Skeletal muscle satellite cell (primary cell): ENCODE measurements around the gene ASTN2.

Source experiments
- H3K27me3 ChIP-seq: 2 replicates; pipeline ENCODE4 v1.7.0; 2013; ENCODE audit warnings: low read length; ENCODE audit not compliant: control insufficient read depth, insufficient read depth
- H3K36me3 ChIP-seq: 2 replicates; pipeline ENCODE4 v1.7.0; 2013; ENCODE audit warnings: mild to moderate bottlenecking, control low read depth, low read length; ENCODE audit not compliant: insufficient read depth
- H3K4me1 ChIP-seq: 2 replicates; pipeline ENCODE4 v1.7.0; 2013; ENCODE audit warnings: low read length; ENCODE audit not compliant: control insufficient read depth, insufficient read depth
- H3K4me2 ChIP-seq: 2 replicates; pipeline ENCODE4 v1.7.0; 2013; ENCODE audit warnings: mild to moderate bottlenecking, low read length
- H3K4me3 ChIP-seq: 2 replicates; pipeline ENCODE4 v1.7.0; 2013; ENCODE audit warnings: low read length
- H3K9ac ChIP-seq: 2 replicates; pipeline ENCODE4 v1.7.0; 2013; ENCODE audit warnings: mild to moderate bottlenecking, low read depth, low read length, moderate library complexity
- H3K9me3 ChIP-seq: replicated peaks from 2 replicates; pipeline ENCODE4 v1.7.0; 2013; ENCODE audit warnings: mild to moderate bottlenecking, control low read depth, low read length

Gene ASTN2

DNA sequence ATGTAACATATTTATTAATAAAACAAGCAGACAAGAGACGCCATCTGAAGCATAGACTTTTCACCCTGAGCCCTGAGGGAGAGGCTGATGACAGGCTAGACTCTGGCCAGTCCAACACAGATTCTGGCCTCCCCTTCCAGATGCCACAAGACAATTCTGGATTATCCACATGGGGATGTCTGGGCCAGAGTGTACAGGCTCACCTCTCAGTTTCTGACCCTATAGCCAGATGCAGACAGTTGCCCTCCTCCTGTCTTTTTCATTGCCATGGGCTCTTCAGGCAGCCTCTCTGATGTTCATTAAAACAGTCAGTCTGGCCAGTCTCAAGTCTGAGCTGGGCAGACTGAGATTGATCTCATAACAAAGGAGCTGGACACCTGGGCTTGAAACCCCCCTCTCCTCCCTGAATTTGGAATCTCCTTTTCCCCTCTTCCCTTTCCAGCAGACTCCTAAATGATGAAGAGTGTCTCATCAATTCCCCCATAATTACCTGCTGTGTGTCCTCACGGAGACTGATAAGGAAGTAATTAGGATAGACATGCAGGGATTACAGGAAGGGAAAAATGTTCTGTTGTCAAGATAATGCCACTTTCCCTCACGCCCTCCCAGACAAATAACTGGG, 89.6 kb downstream of the ASTN2 start:
- no peaks in the 10 kb centered on the region for H3K9me3 ChIP-seq
- no peak overlapping the region for H3K9ac ChIP-seq
- H3K4me3 ChIP-seq, result no peak overlapping the region
- H3K36me3 ChIP-seq, result no peaks in the 10 kb centered on the region
- no peaks in the 10 kb centered on the region for H3K27me3 ChIP-seq
- no peak overlapping the region for H3K4me2 ChIP-seq
- H3K4me1 ChIP-seq, result no peaks in the 10 kb centered on the region

GRCh38 chr9:117323390-117323789, 91.5 kb downstream of the ASTN2 start:
- Histone ChIP-seq H3K4me2 (no peak overlapping the region), H3K4me3 (no peak overlapping the region), H3K9me3 (no peaks in the 10 kb centered on the region), H3K36me3 (no peaks in the 10 kb centered on the region), H3K9ac (no peak overlapping the region), H3K27me3 (no peaks in the 10 kb centered on the region), H3K4me1 (no peaks in the 10 kb centered on the region)

GRCh38 chr9:117317192-117317591, 97.7 kb downstream of the ASTN2 start:
- Histone ChIP-seq H3K9me3 (no peaks in the 10 kb centered on the region), H3K27me3 (no peaks in the 10 kb centered on the region), H3K4me2 (no peak overlapping the region), H3K36me3 (no peaks in the 10 kb centered on the region), H3K9ac (no peak overlapping the region), H3K4me1 (no peaks in the 10 kb centered on the region), H3K4me3 (no peak overlapping the region)

- H3K4me3 ChIP-seq, result no peak overlapping the region
- H3K9me3 ChIP-seq, result no peaks in the 10 kb centered on the region
- no peaks in the 10 kb centered on the region for H3K27me3 ChIP-seq
- no peak overlapping the region for H3K9ac ChIP-seq
- no peak overlapping the region for H3K4me2 ChIP-seq
- no peaks in the 10 kb centered on the region for H3K4me1 ChIP-seq
- no peaks in the 10 kb centered on the region for H3K36me3 ChIP-seq
These were observed 99.6 kb downstream of the ASTN2 start for GRCh38 chr9:117315236-117315635.

- H3K9ac ChIP-seq, result no peak overlapping the region
- no peaks in the 10 kb centered on the region for H3K36me3 ChIP-seq
- H3K4me2 ChIP-seq, result no peak overlapping the region
- no peaks in the 10 kb centered on the region for H3K4me1 ChIP-seq
- no peaks in the 10 kb centered on the region for H3K27me3 ChIP-seq
- no peak overlapping the region for H3K4me3 ChIP-seq
- no peaks in the 10 kb centered on the region for H3K9me3 ChIP-seq
These were observed 100.9 kb downstream of the ASTN2 start for GRCh38 chr9:117313989-117314388.

GRCh38 chr9:117307701-117308100, 107.2 kb downstream of the ASTN2 start:
- Histone ChIP-seq H3K36me3 (no peaks in the 10 kb centered on the region), H3K4me1 (no peaks in the 10 kb centered on the region), H3K4me3 (no peak overlapping the region), H3K4me2 (no peak overlapping the region), H3K9me3 (no peaks in the 10 kb centered on the region), H3K9ac (no peak overlapping the region), H3K27me3 (no peaks in the 10 kb centered on the region)

GRCh38 chr9:117306032-117306431, 108.8 kb downstream of the ASTN2 start:
- H3K9me3 ChIP-seq, result no peaks in the 10 kb centered on the region
- no peak overlapping the region for H3K9ac ChIP-seq
- no peaks in the 10 kb centered on the region for H3K27me3 ChIP-seq
- H3K4me2 ChIP-seq, result no peak overlapping the region
- no peaks in the 10 kb centered on the region for H3K4me1 ChIP-seq
- H3K4me3 ChIP-seq, result no peak overlapping the region
- no peaks in the 10 kb centered on the region for H3K36me3 ChIP-seq

DNA sequence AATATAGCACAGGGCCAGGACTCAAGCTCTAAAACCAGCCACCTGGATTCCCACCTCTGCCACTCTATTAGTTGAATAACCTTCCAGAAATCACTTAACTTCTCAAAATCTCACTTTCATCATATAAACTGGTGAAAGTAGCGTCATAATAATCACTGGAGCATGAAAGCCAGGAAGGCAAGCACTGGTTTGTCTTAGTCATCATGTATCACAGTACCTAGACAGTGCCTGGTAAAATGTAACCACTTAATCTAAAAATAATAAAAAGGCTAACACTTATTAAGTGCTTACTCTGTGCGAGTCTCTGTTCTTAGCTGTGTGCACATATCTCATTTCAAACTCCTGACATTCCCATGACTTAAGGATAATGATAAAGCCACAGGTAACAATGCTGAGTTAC, 109.4 kb downstream of the ASTN2 start:
- H3K9ac ChIP-seq, result no peak overlapping the region
- no peak overlapping the region for H3K4me3 ChIP-seq
- H3K4me2 ChIP-seq, result no peak overlapping the region
- H3K9me3 ChIP-seq, result no peaks in the 10 kb centered on the region
- no peaks in the 10 kb centered on the region for H3K36me3 ChIP-seq
- H3K27me3 ChIP-seq, result no peaks in the 10 kb centered on the region
- H3K4me1 ChIP-seq, result no peaks in the 10 kb centered on the region

DNA sequence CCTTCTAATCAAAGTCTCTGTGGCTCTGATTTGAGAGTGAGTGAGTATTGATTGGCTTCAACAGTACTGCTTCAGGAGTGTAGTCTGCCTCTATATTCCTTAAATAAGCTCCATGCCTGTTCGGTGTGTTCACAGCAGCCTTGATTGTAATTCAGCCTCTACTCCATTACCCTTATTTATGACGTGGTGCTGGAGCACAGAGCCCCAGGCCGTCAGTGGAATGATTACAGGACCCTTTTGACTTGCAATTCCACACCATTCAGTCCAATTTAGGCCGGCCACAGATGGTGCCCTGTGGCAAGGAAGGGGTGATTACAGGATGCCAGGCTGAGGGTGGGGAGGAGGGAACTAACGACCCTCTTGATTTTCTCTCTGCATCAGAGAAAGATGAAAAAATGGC, 110.3 kb downstream of the ASTN2 start:
- no peak overlapping the region for H3K4me3 ChIP-seq
- no peaks in the 10 kb centered on the region for H3K9me3 ChIP-seq
- no peak overlapping the region for H3K9ac ChIP-seq
- H3K4me1 ChIP-seq, result no peaks in the 10 kb centered on the region
- H3K27me3 ChIP-seq, result no peaks in the 10 kb centered on the region
- H3K4me2 ChIP-seq, result no peak overlapping the region
- H3K36me3 ChIP-seq, result no peaks in the 10 kb centered on the region

GRCh38 chr9:117303643-117304230, 111.1 kb downstream of the ASTN2 start:
- Histone ChIP-seq H3K4me3 (no peak overlapping the region), H3K9me3 (no peaks in the 10 kb centered on the region), H3K9ac (no peak overlapping the region), H3K27me3 (no peaks in the 10 kb centered on the region), H3K36me3 (no peaks in the 10 kb centered on the region), H3K4me2 (no peak overlapping the region), H3K4me1 (no peaks in the 10 kb centered on the region)

- Histone ChIP-seq H3K4me1 (no peaks in the 10 kb centered on the region), H3K27me3 (no peaks in the 10 kb centered on the region), H3K4me2 (no peak overlapping the region), H3K4me3 (no peak overlapping the region), H3K9ac (no peak overlapping the region), H3K9me3 (no peaks in the 10 kb centered on the region), H3K36me3 (no peaks in the 10 kb centered on the region)
These were observed 112.4 kb downstream of the ASTN2 start for GRCh38 chr9:117302487-117302886.

DNA sequence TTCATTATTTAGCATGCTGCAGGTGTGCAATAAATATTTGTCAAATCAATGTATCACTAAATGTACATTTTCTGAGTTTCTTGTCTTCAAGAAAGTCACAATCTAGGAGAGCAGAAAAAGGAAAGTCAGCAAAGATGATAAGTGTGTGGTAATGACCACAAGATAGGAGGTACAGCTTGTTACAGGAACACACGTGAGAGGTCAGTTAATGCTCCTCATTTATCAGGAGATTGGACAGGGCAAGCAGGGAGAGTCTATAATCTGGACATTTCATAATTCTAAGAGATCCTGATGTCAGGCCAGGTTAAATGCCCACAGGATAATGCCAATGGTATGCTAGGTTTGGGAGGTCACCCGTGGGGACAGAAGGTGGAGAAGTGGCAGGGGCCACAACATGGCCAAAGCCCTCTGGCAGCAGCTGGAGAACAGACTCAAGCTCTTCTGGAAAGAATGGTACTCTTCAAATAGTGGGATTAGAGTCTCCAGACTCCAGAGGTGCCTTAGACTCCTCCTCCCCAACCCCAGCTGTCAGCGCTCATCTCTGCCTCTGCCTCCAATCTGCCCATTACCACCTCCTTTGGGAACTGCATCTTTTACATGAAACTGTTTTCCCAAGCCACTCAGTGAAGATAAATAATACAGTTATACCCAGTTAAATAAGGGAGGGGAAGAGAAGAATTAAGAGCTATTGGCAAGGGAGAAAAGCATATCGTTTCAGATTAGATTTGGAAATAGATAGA, 114.3 kb downstream of the ASTN2 start:
- Histone ChIP-seq H3K4me3 (no peak overlapping the region), H3K27me3 (no peaks in the 10 kb centered on the region)

More for the DNA sequence above, 114.3 kb downstream of the ASTN2 start:
- Histone ChIP-seq H3K4me1 (no peaks in the 10 kb centered on the region), H3K36me3 (no peaks in the 10 kb centered on the region), H3K9me3 (no peaks in the 10 kb centered on the region), H3K4me2 (no peak overlapping the region), H3K9ac (no peak overlapping the region)
